Stimulated activated CD8-positive, alpha-beta memory T cell treated with anti-CD3 and anti-CD28 coated beads, Interleukin-12 subunit alpha, Interleukin-12 subunit beta, amount 100 ng/mL, for 1 hour (primary cell): ENCODE measurements around the gene FYB1.

Source experiments
- DNase-seq: peaks from one replicate; pipeline ENCODE4 v3.0.0-alpha.2; 2020; ENCODE audit warnings: low read depth

The FYB1 gene

GRCh38 chr5:39083968-39084367, 135.4 kb downstream of the FYB1 start:
- no peak for DNase-seq

- no peak for DNase-seq
Measured at GRCh38 chr5:39082995-39083394, 136.4 kb downstream of the FYB1 start.

GRCh38 chr5:39080597-39081204, 138.7 kb downstream of the FYB1 start:
- no peak for DNase-seq

GRCh38 chr5:39080168-39080567, 139.2 kb downstream of the FYB1 start:
- no peak for DNase-seq

- no peak for DNase-seq
Measured at GRCh38 chr5:39079147-39079546, 140.2 kb downstream of the FYB1 start.

GRCh38 chr5:39076757-39077728, 142.3 kb downstream of the FYB1 start:
- DNase-seq: no peak

GRCh38 chr5:39076101-39076756, 143.1 kb downstream of the FYB1 start:
- DNase-seq: no peak

- DNase-seq: peak; percentile 81
Measured at GRCh38 chr5:39074017-39074814, 145.1 kb downstream of the FYB1 start, which contains the start of gene RICTOR. Gene RICTOR, minus strand, starts transcription at chr5:39074399. Its CDS starts 22 bp downstream, at chr5:39074377.

- no peak for DNase-seq
Measured at GRCh38 chr5:39073767-39074016, 145.7 kb downstream of the FYB1 start.

- DNase-seq: peak; percentile 11
Measured at GRCh38 chr5:39072925-39073766, 146.2 kb downstream of the FYB1 start.

GRCh38 chr5:39068099-39068498, 151.3 kb downstream of the FYB1 start:
- DNase-seq: no peak

- DNase-seq: no peak
Measured at GRCh38 chr5:39064450-39064849, 154.9 kb downstream of the FYB1 start.

- DNase-seq: no peak
Measured at GRCh38 chr5:39063037-39063436, 156.3 kb downstream of the FYB1 start.

- no peak for DNase-seq
Measured at GRCh38 chr5:39062530-39062929, 156.8 kb downstream of the FYB1 start.

GRCh38 chr5:39062104-39062503, 157.3 kb downstream of the FYB1 start:
- DNase-seq: no peak

GRCh38 chr5:39059064-39059463, 160.3 kb downstream of the FYB1 start:
- DNase-seq: no peak

GRCh38 chr5:39058178-39058921, 161.0 kb downstream of the FYB1 start:
- no peak for DNase-seq

GRCh38 chr5:39057734-39058133, 161.6 kb downstream of the FYB1 start:
- DNase-seq: no peak

- DNase-seq: no peak
Measured at GRCh38 chr5:39055768-39056398, 163.5 kb downstream of the FYB1 start.
